HG03060 (cell line): Measurements from ENCODE around the gene UBE2Q1.
A peak's percentile ranks its signal among the peaks of the same experiment; 100 is the strongest.

Experiments
- ATAC-seq: cut with Tn5 transposase; IDR thresholded peaks from one replicate; pipeline ENCODE4 v1.9.1; 2021; ENCODE audit warnings: low read depth, moderate number of reproducible peaks; ENCODE audit not compliant: unreplicated experiment

UBE2Q1 gene

GRCh38 chr1:154578058-154578418, 19.6 kb upstream of the UBE2Q1 start:
- ATAC-seq = no peak

- no peak for ATAC-seq
Measured at GRCh38 chr1:154577346-154578057, 19.0 kb upstream of the UBE2Q1 start.

- no peak for ATAC-seq
Measured at GRCh38 chr1:154575951-154576566, 17.6 kb upstream of the UBE2Q1 start.

- ATAC-seq = no peak
Measured at GRCh38 chr1:154575147-154575927, 16.9 kb upstream of the UBE2Q1 start.

GRCh38 chr1:154574716-154575115, 16.3 kb upstream of the UBE2Q1 start:
- ATAC-seq = no peak

GRCh38 chr1:154573168-154573510, 14.7 kb upstream of the UBE2Q1 start:
- ATAC-seq = no peak

- no peak for ATAC-seq
Measured at GRCh38 chr1:154572468-154573167, 14.2 kb upstream of the UBE2Q1 start.

- no peak for ATAC-seq
Measured at GRCh38 chr1:154571964-154572288, 13.5 kb upstream of the UBE2Q1 start.

GRCh38 chr1:154571244-154571963, 12.9 kb upstream of the UBE2Q1 start:
- no peak for ATAC-seq

- no peak for ATAC-seq
Measured at GRCh38 chr1:154568157-154568815, 9.8 kb upstream of the UBE2Q1 start.

- ATAC-seq = no peak
Measured at GRCh38 chr1:154567386-154568156, 9.1 kb upstream of the UBE2Q1 start, which contains the start of gene CHRNB2. CHRNB2 (plus strand) TSS chr1:154567778; CDS start chr1:154568045, 267 bp downstream.

GRCh38 chr1:154565876-154566275, 7.4 kb upstream of the UBE2Q1 start:
- ATAC-seq = no peak

GRCh38 chr1:154559466-154560044, 1.1 kb upstream of the UBE2Q1 start:
- ATAC-seq = peak; percentile 46

GRCh38 chr1:154558720-154559465, 431 bp upstream of the UBE2Q1 start:
- ATAC-seq = peak; percentile 77

GRCh38 chr1:154557248-154557938, 1.1 kb downstream of the UBE2Q1 start:
- ATAC-seq = no peak

- no peak for ATAC-seq
Measured at GRCh38 chr1:154556422-154556821, 2.0 kb downstream of the UBE2Q1 start.
